ENCODE measurements around the gene ELOVL1. TPM values are rescaled to one million over a fixed set of nuclear protein-coding genes. Genes with fewer than 3 reads are reported as not detected.

Gene ELOVL1
- total RNA-seq, 1 donor from 2014 or later = 76.8 TPM

DNA sequence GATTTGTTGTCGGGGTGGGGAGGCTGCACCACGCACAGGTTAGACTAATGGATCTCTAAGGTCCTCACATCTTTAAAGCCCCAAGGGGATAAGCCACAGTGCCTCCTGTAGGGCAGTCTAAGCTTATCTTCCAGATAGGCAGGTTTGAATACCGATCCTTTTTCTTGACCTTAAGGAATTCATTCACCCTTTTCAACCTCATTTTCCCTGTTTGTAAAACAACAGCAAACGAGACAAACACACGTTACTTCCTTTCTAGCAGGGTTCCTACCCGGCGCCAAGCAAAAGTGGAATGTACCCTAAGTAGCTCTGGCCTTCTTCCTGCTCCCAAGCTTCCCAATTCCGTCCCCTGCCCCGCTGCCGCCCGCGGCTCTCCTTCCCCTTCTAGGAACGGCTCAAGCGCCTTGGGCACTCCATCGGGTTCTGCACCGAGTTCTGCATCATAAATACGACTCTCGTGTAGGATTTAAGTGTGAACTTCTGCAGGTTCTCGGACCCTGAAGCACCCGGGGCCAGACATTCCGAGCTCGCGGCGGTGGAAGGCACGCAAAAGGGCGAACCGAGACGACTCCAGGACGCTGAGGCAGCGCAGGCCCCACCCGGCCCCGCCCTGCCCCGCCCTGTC lies 9.6 kb downstream of the ELOVL1 start:
- intact Hi-C loops (cut with micrococcal nuclease) = loop anchor here (1.0 to 5.0 kb wide), 8 partner anchors 9 to 1274 kb away; partner anchors contain the start of genes ELOVL1, HYI, MED8 and SZT2
- Mint-ChIP-seq H3K36me3 (ENCODE audit: low read depth) (peaks cover 44% of the 10 kb centered on the region), H3K27me3 (no peaks in the 10 kb centered on the region), H3K4me1 (peaks cover 40% of the 10 kb centered on the region), H3K9me3 (no peaks in the 10 kb centered on the region), H3K27ac (peak overlapping the region; percentile 92), H3K4me3 (peak overlapping the region; percentile 98)
- peak; percentile 74 for DNase-seq

DNA sequence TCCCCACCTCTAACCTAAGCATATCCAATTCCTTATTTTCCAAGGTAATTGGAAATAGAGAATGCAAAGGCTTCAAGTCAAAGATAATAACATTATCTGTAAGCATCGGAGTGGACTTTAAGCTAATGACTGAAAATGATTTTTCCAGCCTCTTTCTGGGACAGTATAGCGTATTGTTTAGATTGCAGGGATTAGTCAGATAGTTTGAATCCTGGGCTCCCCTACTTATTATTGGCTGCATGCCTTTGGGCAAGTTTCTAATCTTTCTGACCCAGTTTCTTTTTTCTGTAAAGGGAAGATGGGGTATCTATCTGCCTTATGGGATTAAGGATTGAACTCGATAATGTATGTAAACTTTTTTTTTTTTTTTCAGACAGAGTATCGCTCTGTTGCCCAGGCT lies 10.6 kb downstream of the ELOVL1 start:
- H3K4me3 Mint-ChIP-seq = peak overlapping the region; percentile 98
- no peaks in the 10 kb centered on the region for H3K9me3 Mint-ChIP-seq
- no peak overlapping the region for H3K27ac Mint-ChIP-seq
- peaks cover 36% of the 10 kb centered on the region for H3K36me3 Mint-ChIP-seq (ENCODE audit: low read depth)
- no peaks in the 10 kb centered on the region for H3K27me3 Mint-ChIP-seq
- H3K4me1 Mint-ChIP-seq = peaks cover 43% of the 10 kb centered on the region
- DNase-seq = no peak
- intact Hi-C loops (cut with micrococcal nuclease) = loop anchor here (5.0 kb wide), 2 partner anchors 95 to 1275 kb away; partner anchors contain the start of gene HYI

- Mint-ChIP-seq H3K36me3 (ENCODE audit: low read depth) (peaks cover 13% of the 10 kb centered on the region), H3K27me3 (no peaks in the 10 kb centered on the region), H3K27ac (no peak overlapping the region), H3K4me3 (no peak overlapping the region), H3K4me1 (peaks cover 21% of the 10 kb centered on the region), H3K9me3 (no peaks in the 10 kb centered on the region)
- intact Hi-C loops (cut with micrococcal nuclease) = loop anchor here (5.0 kb wide), 2 partner anchors 97 to 1277 kb away; partner anchors contain the start of gene HYI
- no peak for DNase-seq
Measured at GRCh38 chr1:43354936-43355335, 12.9 kb downstream of the ELOVL1 start.

DNA sequence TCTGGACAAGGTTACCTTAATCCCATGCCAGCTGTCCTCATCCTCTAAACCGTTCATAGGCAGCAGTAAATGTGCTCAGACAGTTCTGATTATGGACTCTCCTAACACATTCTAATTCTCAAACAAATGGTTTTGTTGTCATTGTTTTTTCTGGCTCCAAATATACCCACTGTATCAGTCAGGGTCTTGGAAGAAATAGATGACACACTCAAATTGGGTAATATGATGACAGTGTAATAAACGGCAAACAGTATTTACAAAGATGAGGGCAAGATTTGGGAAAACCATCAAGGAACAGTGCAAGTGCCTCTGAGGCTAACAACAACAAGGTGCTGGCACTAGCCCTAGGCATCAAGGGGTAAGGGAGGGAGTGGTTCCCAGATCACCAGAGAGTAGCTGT lies 13.3 kb downstream of the ELOVL1 start:
- no peak for DNase-seq
- Mint-ChIP-seq H3K4me3 (no peak overlapping the region), H3K4me1 (peaks cover 22% of the 10 kb centered on the region), H3K36me3 (ENCODE audit: low read depth) (peaks cover 9% of the 10 kb centered on the region), H3K27me3 (no peaks in the 10 kb centered on the region), H3K27ac (no peak overlapping the region), H3K9me3 (no peaks in the 10 kb centered on the region)
- intact Hi-C loops (cut with micrococcal nuclease) = no loop called here

- no peak overlapping the region for H3K27ac Mint-ChIP-seq
- H3K9me3 Mint-ChIP-seq = no peaks in the 10 kb centered on the region
- intact Hi-C loops (cut with micrococcal nuclease) = no loop called here
- H3K4me3 Mint-ChIP-seq = no peak overlapping the region
- H3K27me3 Mint-ChIP-seq = no peaks in the 10 kb centered on the region
- peaks cover 7% of the 10 kb centered on the region for H3K36me3 Mint-ChIP-seq (ENCODE audit: low read depth)
- peaks cover 21% of the 10 kb centered on the region for H3K4me1 Mint-ChIP-seq
- no peak for DNase-seq
Measured at GRCh38 chr1:43352881-43353280, 14.9 kb downstream of the ELOVL1 start.

- Mint-ChIP-seq H3K4me3 (no peak overlapping the region), H3K27me3 (no peaks in the 10 kb centered on the region), H3K36me3 (ENCODE audit: low read depth) (peaks cover 7% of the 10 kb centered on the region), H3K4me1 (peaks cover 18% of the 10 kb centered on the region), H3K27ac (no peak overlapping the region), H3K9me3 (no peaks in the 10 kb centered on the region)
- no peak for DNase-seq
- intact Hi-C loops (cut with micrococcal nuclease) = no loop called here
Measured at GRCh38 chr1:43352351-43352705, 15.5 kb downstream of the ELOVL1 start.

DNA sequence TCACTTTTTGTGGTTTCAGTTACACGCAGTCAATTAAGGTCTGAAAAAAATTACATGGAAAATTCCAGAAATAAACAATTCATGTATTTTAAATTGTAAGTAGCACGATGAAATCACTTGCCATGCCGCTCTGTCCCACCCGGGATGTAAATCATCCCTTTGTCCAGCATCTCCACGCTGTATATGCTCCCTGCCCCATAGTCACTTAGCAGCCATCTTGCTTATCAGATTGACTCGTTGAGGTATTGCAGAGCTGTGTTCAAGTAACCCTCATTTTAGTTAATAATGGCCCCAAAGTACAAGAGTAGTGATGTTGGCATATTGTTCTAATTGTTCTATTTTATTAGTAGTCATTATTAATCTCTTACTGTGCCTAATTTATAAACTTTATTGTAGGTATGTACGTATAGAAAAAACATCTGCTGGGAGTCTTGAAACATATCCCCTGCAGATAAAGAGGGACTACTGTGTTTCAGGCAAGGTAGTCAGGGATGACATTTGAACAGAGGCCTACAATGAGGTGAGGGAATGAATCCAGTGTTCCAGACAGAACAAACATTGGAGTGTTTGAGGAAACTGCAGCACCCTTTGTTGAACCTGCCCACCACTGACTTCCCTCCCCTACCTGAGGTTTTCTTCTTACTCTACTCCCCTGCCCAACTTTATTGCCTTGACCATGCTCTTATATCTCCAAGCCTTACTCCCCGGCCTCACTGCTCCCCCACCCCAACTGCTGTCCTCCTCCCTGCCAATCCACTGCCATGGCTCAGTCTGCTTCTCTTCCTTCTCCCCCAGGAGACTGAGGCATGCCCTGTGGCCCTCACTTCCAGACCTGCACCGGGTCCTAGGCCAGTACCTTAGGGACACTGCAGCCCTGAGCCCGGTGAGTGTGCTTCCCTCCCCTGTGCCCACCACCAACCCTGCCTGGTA lies 16.1 kb downstream of the ELOVL1 start:
- H3K4me3 Mint-ChIP-seq = no peak overlapping the region
- intact Hi-C loops (cut with micrococcal nuclease) = no loop called here
- H3K27ac Mint-ChIP-seq = peak overlapping the region; percentile 61
- H3K4me1 Mint-ChIP-seq = peaks cover 16% of the 10 kb centered on the region
- H3K36me3 Mint-ChIP-seq (ENCODE audit: low read depth) = peaks cover 4% of the 10 kb centered on the region
- H3K27me3 Mint-ChIP-seq = peaks cover 2% of the 10 kb centered on the region
- no peaks in the 10 kb centered on the region for H3K9me3 Mint-ChIP-seq
- DNase-seq = no peak

- Mint-ChIP-seq H3K27ac (no peak overlapping the region), H3K36me3 (ENCODE audit: low read depth) (peaks cover 4% of the 10 kb centered on the region), H3K4me1 (peaks cover 17% of the 10 kb centered on the region), H3K9me3 (no peaks in the 10 kb centered on the region), H3K4me3 (no peak overlapping the region), H3K27me3 (peaks cover 2% of the 10 kb centered on the region)
- intact Hi-C loops (cut with micrococcal nuclease) = no loop called here
- DNase-seq = no peak
Measured at GRCh38 chr1:43350976-43351375, 16.8 kb downstream of the ELOVL1 start.

DNA sequence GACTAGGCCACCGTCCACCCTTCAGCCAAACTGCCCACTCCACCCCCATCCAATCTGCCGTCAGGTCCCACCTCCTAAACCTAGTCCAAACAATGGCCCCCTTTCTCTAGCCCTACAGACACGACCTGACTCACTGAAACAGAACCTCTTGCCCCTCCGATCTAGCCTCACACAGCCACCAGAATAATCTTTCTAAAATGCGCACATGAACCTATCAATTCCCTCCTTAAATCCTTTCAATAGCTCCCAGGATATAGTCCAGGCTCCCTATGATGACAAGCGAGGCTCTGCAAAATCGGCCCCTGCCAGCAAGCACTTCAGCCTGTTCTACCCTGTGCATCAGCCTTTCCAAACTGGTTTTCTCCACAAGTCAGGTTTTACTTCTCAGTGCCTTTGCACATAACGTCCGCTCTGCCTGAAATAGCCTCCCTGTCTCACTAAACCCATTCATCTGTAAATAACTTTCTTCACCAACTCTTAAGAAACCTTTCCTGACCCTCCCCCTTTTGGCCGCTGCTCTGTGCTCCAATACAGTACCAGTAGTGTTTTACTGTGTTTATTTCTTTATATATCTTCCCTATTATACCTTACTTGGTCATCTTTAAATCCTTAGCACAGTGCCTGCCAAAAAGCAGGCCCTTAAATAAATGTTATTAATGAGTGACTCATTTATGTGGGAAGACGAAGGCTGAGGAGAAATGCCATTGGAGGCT lies 18.1 kb downstream of the ELOVL1 start:
- Mint-ChIP-seq H3K27me3 (peaks cover 2% of the 10 kb centered on the region), H3K9me3 (no peaks in the 10 kb centered on the region), H3K4me1 (peaks cover 19% of the 10 kb centered on the region), H3K4me3 (peak overlapping the region; percentile 65), H3K27ac (peak overlapping the region; percentile 78), H3K36me3 (ENCODE audit: low read depth) (peaks cover 4% of the 10 kb centered on the region)
- no peak for DNase-seq
- intact Hi-C loops (cut with micrococcal nuclease) = loop anchor here (1.0 kb wide), 1 partner anchor 9 kb away; the partner anchor contains the start of gene CDC20

DNA sequence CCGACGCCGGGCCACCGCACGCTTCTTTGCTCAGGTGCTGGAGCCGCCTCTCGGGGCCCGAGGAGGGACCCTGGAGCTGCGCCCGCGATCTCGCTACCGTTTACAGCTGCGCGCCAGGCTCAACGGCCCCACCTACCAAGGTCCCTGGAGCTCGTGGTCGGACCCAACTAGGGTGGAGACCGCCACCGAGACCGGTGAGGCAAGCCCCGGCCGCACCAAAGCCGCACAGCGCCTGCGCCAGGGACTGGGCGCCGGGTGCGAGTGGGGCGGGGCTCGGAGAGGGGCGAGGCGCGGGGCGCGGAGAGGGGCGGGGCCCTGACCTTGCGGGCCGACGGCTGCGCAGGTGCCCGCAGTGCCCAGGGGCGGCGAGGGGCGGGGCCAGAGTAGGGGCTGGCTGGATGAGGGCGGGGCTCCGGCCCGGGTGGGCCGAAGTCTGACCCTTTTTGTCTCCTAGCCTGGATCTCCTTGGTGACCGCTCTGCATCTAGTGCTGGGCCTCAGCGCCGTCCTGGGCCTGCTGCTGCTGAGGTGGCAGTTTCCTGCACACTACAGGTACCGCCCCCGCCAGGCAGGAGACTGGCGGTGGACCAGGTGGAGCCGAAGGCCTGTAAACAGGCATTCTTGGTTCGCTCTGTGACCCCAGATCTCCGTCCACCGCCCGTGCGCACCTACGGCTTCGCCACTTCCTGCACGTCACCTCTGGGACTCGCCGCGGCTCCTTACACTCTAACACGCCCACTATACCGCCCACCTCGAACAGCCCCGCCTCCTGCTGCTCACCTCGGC lies 18.8 kb downstream of the ELOVL1 start:
- DNase-seq = peak; percentile 88
- H3K27me3 Mint-ChIP-seq = peaks cover 2% of the 10 kb centered on the region
- H3K36me3 Mint-ChIP-seq (ENCODE audit: low read depth) = no peaks in the 10 kb centered on the region
- peaks cover 24% of the 10 kb centered on the region for H3K4me1 Mint-ChIP-seq
- H3K27ac Mint-ChIP-seq = peak overlapping the region; percentile 78
- peak overlapping the region; percentile 65 for H3K4me3 Mint-ChIP-seq
- intact Hi-C loops (cut with micrococcal nuclease) = loop anchor here (1.0 kb wide), 1 partner anchor 9 kb away; the partner anchor contains the start of gene CDC20
- no peaks in the 10 kb centered on the region for H3K9me3 Mint-ChIP-seq

- peaks cover 27% of the 10 kb centered on the region for H3K4me1 Mint-ChIP-seq
- no peaks in the 10 kb centered on the region for H3K36me3 Mint-ChIP-seq (ENCODE audit: low read depth)
- no peak overlapping the region for H3K4me3 Mint-ChIP-seq
- H3K27me3 Mint-ChIP-seq = peaks cover 2% of the 10 kb centered on the region
- no peak overlapping the region for H3K27ac Mint-ChIP-seq
- no peak for DNase-seq
- intact Hi-C loops (cut with micrococcal nuclease) = no loop called here
- H3K9me3 Mint-ChIP-seq = no peaks in the 10 kb centered on the region
Measured at GRCh38 chr1:43348343-43348808, 19.4 kb downstream of the ELOVL1 start.

DNA sequence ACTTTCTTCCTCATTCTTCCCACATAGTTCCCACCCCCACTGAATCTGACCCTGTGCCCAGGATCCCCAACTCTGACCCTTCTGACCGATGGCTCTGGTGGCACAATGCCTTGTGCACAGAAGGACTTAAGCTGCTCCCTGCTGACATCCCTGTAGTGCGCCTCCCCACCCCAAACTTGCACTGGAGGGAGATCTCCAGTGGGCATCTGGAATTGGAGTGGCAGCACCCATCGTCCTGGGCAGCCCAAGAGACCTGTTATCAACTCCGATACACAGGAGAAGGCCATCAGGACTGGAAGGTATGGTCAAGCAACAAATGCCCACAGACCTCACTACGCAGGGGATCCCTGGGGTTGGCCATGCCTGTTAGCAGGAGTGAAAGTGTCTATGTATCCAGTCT lies 21.2 kb downstream of the ELOVL1 start:
- DNase-seq = no peak
- Mint-ChIP-seq H3K9me3 (no peaks in the 10 kb centered on the region), H3K4me1 (peaks cover 20% of the 10 kb centered on the region), H3K4me3 (no peak overlapping the region), H3K27me3 (peaks cover 2% of the 10 kb centered on the region), H3K27ac (no peak overlapping the region), H3K36me3 (ENCODE audit: low read depth) (no peaks in the 10 kb centered on the region)
- intact Hi-C loops (cut with micrococcal nuclease) = no loop called here

DNA sequence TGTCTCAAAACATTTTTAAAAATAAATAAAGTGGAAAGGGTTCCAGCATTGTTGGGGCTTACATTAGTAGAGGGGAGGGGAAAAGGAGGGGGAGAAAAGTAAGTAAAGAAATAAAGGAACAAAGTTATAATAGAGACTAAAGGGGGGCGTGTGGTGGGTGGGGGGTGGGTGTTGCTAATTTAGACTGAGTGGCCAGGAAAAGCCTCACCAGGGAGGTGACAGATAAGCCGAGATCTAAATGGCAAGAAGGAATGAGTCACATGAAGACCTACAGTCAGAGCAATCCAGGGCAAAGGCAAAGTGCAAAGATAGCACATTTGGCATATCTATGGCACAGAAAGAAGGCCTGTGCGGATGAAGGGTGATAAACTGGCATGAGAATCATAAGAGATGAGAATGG lies 22.7 kb downstream of the ELOVL1 start:
- DNase-seq = no peak
- intact Hi-C loops (cut with micrococcal nuclease) = no loop called here
- H3K27ac Mint-ChIP-seq = no peak overlapping the region

More for the DNA sequence above, 22.7 kb downstream of the ELOVL1 start:
- Mint-ChIP-seq H3K9me3 (no peaks in the 10 kb centered on the region), H3K27me3 (peaks cover 9% of the 10 kb centered on the region), H3K36me3 (ENCODE audit: low read depth) (no peaks in the 10 kb centered on the region), H3K4me3 (no peak overlapping the region), H3K4me1 (peaks cover 20% of the 10 kb centered on the region)

Data from activated CD4-positive, alpha-beta T cell treated with anti-CD3 and anti-CD28 coated beads, Interleukin-2, amount 10 ng/mL, durations not matched to agents 24 days and 14 days (primary cell).